ENCODE measurements around the gene RPS19.

RPS19 gene

DNA sequence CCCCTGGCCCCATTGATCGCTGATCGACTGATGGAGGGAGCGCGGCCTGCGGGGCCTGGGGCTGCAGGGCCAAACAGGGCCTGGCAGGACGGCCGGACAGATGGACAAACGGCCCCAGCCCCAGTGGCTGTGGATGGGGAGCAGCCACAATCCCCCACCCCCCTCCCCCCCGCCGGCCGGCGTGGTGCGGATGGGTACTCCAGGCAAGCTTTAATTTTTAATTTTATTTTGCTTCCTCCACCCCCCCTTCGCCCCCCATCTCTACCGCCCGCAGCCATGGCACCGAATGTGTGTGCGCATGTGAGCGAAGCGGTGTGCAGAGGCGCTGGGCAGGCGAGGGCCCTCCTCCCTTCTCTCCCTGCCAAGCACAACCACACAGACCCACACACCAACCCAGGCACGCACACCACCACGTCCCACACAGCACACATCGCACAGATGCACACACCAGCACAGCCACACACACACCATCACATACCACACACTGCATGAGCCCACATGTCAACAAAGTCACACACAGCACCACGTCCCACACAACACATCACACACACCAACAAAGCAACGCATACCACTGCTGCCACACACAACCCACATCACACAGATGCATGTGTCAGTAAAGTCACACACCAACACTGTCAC, 55.8 kb downstream of the RPS19 start:
- DNase-seq: peak in 1 of 6 experiments; percentile 49

DNA sequence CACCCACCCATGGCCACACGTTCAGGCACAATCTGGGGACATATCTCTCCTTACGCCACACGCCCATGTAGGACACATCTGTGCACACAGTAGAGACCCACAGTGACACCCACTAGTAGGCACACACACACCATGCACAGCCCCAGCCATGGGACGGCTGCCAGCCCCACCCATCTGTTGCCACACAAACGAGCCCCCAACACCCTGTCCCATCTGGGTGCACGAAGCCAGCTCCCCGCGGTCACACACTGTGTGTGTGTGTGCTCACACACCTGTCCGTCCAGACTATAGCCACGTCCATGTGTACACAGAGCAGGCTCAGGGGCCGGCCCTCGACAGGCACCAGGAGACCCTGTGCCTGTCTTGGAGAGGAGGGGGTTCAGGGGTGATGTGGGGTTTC, 57.6 kb downstream of the RPS19 start:
- no peak for DNase-seq

DNA sequence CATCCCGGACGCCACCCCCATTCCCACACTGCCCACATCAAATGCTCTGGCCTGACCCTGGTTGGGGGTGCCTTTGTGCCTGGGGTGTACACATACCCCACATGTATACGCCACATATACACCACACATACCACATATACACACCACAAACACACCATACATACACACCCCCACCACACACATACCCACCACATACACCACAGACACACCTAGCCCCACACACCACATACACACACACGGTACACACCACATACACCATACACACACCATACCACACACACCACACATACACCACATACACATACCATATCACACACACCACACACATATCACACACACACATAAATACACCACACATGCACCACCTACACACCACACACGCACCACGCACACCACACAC, 58.0 kb downstream of the RPS19 start:
- no peak for DNase-seq

DNA sequence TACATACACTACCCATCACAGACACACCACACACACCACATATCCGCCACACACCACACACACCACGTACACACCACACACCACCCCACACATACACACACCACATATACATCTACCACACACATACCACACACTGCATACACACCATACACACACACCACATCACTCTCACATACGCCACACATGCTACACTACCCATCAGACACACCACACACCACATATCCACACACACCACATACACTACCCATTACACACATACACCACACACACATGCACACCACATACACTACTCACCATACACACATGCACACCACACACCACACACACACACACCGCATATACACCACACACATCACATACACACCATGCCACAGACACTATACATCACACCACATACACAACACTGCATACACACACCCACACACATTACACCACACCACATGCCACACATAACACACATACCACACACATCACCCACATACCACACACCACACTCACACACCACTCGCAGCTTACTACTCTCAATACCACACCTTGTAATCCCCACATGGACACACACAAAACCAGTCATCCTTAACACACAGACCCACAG, 58.7 kb downstream of the RPS19 start:
- DNase-seq: no peak

DNA sequence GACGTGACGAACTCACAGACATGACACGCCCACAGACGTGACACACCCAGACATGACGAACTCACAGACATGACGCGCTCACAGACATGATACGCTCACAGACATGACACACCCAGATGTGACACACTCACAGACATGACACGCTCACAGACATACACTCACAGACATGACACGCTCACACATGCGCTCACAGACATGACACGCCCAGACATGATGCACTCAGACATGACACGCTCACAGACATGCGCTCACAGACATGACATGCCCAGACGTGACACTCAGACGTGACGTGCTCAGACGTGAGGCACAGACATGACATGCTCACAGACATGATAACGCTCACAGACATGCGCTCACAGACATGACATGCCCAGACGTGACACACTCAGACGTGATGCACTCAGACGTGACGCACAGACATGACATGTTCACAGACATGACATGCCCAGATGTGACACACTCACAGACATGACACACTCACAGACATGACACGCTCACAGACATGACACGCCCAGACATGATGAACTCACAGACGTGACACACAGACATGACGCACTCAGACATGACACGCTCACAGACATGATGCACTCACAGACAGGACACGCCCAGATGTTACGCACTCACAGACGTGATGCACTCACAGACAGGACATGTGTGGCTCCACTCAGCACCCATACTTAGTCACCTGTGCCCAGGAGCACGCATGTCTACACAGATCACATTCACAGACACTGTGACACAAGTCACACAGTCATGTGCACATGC, 60.1 kb downstream of the RPS19 start:
- DNase-seq: no peak

DNA sequence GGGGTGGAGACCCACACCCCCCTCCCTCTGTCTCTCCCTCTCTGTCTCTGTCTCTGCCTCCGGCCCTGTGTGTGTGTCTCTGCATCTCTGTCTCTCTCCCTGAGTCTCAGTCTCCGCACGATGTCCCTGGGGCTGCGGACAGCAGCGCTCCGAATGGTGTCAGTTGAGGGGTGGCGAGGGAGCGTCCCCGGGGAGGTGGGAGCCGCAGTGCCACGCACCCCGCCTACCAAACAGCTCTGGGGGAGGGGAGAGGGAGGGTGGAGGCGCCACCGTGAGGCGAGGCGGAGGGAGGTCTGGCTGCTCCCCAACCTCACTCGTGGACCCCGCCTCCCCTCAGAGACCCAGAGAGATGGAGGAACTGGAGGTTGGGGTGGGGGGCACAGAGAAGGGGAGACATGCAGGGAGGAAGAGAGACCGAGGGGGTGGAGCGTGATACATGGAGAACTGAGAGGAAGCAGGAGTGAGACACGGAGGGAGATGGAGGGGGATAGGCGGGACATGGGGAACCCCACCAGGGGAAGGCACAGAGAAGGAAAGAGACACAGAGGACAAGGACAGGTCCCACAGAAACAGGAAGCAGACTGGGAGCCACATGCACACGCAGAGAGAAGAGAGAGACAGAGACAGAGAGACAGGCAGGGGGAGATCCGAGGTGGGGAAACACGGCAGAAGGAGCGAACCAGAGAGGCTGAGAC, 61.0 kb downstream of the RPS19 start:
- no peak for DNase-seq

DNA sequence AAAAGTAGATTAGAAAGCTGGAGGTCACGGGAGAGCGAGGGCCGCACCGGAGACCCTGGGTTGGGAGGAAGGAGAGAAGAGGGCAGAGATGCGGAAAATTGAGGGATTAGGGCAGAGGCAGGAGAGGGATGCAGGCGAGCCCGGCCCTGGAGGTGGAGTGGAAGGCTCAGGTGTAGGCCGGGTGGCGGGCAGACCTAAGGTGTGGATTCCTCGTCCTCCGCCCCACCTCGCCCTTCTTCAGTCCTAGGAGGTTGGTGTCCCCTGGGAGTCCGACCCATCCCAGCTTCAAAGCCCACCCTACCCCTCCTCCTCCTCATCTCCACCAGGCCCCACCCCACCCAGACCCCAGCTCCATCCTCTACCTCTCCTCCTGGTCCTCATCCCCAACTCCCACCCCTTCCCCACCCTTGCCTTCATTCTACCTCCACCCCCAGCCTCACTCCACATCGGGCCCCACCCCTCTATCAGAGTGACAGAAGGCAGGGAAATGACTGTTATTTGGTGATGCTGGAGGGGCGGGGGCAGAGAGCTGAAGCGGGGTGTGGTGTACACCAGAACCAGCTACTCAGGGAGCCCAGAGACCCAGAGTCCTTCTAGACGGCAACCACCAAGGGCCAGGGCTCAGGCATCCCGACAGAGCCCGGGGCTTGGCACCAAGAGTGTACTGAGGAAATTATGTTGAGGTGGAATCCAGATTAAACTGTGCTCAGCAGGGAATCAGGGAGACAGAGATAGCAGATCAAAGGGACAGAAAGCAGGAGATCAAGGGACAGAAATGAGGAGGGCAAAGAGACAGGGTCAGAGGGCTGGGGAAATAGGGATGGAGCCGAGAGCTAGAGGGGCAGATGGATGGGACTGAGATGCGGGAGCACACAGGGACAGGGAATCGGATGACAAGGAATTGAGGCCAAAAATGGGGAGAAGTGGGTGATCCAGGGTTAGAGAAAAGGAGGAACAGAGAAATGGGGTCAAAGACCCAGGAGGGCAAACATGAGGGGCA, 61.8 kb downstream of the RPS19 start:
- DNase-seq: no peak

Data from stimulated activated naive CD4-positive, alpha-beta T cell (primary cell).